ENCODE measurements around the gene TET1.
"Not testable (repeated sequence)": the region's sequence is repeated elsewhere in the genome, so short reads cannot be mapped to it uniquely, and the experiment has no call there.

Gene TET1

DNA sequence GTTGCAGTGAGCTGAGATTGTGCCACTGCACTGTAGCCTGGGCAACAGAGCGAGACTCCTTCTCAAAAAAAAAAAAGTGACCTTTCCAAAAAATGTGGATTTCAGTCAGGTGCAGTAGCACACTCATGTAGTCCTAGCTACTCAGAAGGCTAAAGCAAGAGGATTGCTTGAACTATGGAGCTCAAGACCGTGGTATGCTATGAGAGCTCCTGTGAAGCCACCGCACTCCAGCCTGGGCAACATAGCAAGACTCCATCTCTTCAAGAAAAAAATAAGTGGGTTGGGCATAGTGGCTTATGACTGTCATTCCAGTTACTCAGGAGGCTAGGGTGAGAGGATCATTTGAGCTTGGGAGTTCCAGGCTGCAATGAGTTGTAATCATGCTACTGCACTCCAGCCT, 51.1 kb downstream of the TET1 start:
- DNase-seq (ENCODE audit: low spot score), result no peak

GRCh38 chr10:68613974-68614373, 53.8 kb downstream of the TET1 start:
- DNase-seq (ENCODE audit: low spot score), result not testable (repeated sequence)

GRCh38 chr10:68617691-68618090, 57.6 kb downstream of the TET1 start:
- DNase-seq (ENCODE audit: low spot score), result not testable (repeated sequence)

- DNase-seq (ENCODE audit: low spot score), result no peak
These were observed 58.1 kb downstream of the TET1 start for GRCh38 chr10:68618234-68618633.

- no peak for DNase-seq (ENCODE audit: low spot score)
These were observed 59.5 kb downstream of the TET1 start for GRCh38 chr10:68619595-68619994.

- DNase-seq (ENCODE audit: low spot score), result no peak
These were observed 65.3 kb downstream of the TET1 start for GRCh38 chr10:68625316-68625921.

- no peak for DNase-seq (ENCODE audit: low spot score)
These were observed 68.5 kb downstream of the TET1 start for GRCh38 chr10:68628576-68629127.

GRCh38 chr10:68632271-68632560, 72.1 kb downstream of the TET1 start:
- DNase-seq (ENCODE audit: low spot score), result not testable (repeated sequence)

GRCh38 chr10:68633281-68633680, 73.1 kb downstream of the TET1 start:
- DNase-seq (ENCODE audit: low spot score), result no peak

DNA sequence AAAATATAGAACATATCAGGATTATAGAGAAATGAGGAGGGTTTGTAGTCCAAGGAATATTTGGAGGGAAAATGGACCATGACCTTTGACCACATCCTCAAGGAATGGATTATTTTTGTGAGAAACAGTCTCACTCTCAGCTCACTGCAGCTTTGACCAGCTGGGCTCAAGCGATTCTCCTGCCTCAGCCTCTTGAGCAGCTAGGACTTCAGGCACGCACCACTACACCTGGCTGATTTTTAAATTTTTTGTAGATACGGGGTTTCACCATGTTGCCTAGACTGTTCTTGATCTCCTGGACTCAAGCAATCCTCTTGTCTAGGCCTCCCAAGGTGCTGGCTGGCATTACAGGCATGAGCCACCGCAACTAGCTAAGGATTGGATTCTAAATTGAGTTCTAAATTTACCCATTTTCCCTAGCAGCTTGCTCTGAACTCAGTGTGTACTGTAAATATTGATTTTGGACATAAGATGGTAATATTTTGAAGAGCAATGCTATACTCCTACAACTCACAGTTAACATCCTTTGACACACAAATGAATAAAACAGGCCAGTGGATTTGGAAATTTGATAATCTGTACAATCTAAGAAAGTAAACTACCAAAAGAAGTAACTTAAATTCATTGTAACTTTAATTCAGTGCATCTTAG, 73.8 kb downstream of the TET1 start:
- DNase-seq (ENCODE audit: low spot score), result no peak

DNA sequence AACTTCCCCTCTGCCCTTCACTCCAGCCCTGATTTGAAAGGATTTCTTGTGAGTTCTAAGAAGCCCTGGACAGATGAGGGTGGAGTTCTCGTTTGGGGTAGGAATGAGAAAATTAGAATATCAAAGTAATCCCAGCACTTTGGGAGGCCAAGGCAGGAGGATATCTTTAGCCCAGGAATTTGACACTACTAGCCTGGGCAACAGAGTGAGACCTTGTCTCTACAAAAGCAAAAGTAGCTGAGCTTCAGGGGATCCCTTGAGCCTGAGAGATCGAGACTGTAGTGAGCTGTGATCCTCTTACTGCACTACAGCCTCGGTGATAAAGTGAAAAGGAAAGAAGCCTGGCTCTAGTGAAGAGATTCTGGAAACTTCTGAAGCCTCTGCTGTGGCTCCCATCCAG, 76.2 kb downstream of the TET1 start:
- no peak for DNase-seq (ENCODE audit: low spot score)

DNA sequence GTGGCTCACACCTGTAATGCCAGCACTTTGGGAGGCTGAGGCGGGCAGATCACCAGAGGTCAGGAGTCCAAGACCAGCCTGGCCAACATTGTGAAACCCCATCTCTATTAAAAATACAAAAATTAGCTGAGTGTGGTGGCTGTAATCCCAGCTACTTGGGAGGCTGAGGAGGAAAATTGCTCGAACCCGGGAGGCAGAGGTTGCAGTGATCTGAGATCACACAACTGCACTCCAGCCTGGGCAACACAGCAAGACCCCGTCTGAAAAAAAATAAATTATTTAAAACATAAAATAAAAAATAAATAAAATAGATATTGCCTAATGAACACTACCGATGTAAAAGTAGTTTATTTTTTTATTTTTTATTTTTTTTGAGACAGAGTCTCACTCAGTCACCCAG, 83.4 kb downstream of the TET1 start:
- not testable (repeated sequence) for DNase-seq (ENCODE audit: low spot score)

DNA sequence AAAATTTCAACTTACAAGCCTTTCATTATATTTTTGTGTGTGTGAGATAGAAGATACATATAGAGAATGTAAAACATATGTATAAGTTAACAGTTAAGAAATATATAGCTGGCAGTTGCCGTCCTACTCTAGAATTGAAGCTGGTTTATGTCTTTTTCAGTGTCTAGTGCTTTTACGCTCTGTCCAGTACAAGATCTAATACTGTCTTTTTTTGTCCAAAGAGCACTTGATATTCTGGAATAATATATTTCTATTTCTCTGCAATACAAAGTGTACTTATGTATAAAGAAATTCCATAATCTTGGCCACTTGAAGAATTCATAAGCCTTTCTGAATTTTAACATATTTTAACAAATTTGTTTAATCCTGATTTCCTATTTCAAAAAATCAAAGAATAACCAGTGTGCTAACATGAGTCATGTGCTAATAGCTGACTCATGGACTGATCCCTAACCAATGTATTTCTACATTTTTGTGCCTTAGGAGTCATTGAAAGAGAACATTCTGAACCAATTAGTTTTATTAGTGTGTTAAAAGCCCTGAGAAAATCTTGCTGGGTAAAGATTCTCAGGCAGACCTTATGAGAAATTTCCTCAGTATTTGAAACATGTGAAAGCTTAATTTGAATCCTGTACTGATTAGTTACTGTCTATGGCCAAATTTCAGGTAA, 87.7 kb downstream of the TET1 start:
- DNase-seq (ENCODE audit: low spot score), result peak; percentile 24

DNA sequence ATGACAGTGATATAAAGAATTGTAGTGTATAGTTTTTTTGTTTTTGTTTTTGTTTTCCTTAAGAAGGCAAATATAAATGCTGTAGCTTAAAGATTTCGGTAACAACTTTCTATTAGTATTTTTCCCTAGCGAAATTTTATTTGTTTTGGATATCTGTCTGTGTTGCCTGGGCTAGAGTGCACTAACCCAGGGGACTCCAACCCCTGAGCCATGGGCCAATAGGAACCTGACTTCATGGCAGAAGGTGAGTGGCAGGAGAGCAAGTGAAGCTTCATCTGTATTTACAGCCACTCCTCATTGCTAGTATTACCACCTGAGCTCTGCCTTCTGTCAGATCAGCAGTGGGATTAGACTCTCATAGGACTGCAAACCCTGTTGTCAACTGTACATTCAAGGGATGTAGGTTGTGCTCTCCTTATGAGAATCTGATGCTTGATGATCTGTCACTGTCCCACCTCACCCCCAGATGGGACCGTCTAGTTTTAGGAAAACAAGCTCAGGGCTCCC, 95.5 kb downstream of the TET1 start:
- DNase-seq (ENCODE audit: low spot score), result no peak

- DNase-seq (ENCODE audit: low spot score), result no peak
These were observed 105.7 kb downstream of the TET1 start for GRCh38 chr10:68665841-68666240.

- no peak for DNase-seq (ENCODE audit: low spot score)
These were observed 106.2 kb downstream of the TET1 start for GRCh38 chr10:68666280-68666760.

DNA sequence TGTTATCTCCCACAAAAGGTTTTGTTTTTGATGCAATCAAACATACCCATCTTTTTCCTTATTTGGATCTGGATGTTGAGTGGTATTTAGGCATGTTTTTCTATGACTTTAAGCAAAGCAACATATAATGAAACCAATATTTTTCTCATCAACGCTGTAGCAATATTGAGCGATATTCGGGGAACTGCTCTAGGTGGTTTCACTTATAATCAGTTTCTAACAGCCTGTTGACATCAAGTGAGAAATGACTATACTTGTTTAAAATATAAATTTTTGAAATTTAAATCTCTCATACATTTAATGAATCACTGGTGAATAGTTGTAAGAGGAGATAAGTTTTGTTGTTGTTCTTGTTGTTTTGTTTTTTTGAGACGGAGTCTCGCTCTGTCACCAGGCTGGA, 108.1 kb downstream of the TET1 start:
- DNase-seq (ENCODE audit: low spot score), result no peak

DNA sequence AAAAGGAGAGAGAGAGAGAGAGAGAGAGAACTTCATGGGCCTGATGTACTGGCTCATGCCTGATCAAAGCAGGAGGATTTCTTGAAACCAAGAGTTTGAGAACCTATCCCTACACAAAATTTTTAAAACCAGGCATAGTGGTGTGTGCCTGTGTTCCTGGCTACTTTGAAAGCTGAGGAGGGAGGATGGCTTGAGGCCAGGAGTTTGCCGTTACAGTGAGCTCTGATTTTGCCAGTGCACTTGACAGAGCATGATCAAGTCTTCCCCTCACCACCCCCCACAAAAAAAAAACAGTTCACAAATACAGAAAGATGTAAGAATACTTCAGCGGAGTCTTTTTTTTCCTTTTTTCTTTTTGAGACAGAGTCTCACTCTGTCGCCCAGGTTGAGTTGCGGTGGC, 108.8 kb downstream of the TET1 start:
- DNase-seq (ENCODE audit: low spot score), result no peak

DNA sequence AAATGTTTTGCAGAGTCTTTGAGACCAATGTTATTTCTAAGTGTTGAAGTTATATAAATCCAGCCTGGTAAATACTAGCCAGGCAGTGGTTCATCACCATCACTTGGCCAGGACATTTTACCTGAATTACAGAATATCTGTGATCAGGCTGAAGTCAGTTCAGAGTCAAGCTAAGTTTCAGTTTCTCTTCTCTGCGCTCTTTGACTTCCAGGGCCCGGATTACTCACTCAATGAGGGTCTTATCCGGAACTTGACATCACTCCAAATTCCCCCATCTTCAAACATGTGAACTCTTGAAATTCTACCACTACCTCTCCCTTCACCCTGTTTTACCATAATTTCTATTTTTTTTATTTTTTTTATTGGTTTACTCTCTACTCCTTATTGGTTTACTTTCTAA, 124.3 kb downstream of the TET1 start:
- no peak for DNase-seq (ENCODE audit: low spot score)

GRCh38 chr10:68696018-68696417, 135.9 kb downstream of the TET1 start:
- DNase-seq (ENCODE audit: low spot score), result no peak

GRCh38 chr10:68697106-68697505, 137.0 kb downstream of the TET1 start:
- DNase-seq (ENCODE audit: low spot score), result no peak

DNA sequence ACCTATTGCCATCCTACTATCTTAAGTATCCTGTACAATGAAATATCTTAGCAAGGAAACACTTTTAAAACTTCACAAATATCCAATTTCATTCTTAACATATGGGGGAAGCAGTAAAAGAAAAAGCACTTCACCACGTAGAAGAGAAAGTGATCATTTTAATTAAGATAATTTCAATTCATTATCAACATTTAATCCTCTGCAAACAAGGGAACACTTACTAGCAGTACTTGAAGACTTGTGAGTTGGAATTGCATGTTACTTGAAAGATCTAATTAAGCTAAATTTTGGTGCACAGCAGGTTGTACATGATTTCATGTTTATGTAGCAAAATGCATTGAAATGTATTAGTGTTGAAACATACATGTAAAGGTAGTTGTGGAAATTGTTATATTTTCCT, 140.1 kb downstream of the TET1 start:
- no peak for DNase-seq (ENCODE audit: low spot score)

- DNase-seq (ENCODE audit: low spot score), result no peak
These were observed 145.4 kb downstream of the TET1 start for GRCh38 chr10:68705548-68705947.
